A549 (cell line): Measurements from ENCODE around the gene TSTD1. TPM values are rescaled to one million over a fixed set of nuclear protein-coding genes. Genes with fewer than 3 reads are reported as not detected.

Experiments
- ATAC-seq, 2 experiments: fragments of 200-7000 bp in 1 of 2; fragments of >200 bp in 1 of 2; cut with Nextera tagmentation in 1 of 2; cut with Tn5 transposase in 1 of 2; 3 replicates each; pipeline versions ENCODE4 v1.8.0 to v1.9.1; 2018 to 2020; ENCODE audit warnings: mild to moderate bottlenecking in 1 of 2, moderate library complexity in 1 of 2
- CTCF ChIA-PET: fragments of 300-600 bp; sonication (Branson Sonifier 250); formaldehyde crosslinking; extraction: SDS; loops from one replicate; lab custom pipeline; 2021; ENCODE audit warnings: antibody characterized with exemption, inconsistent platforms; lab: Yijun Ruan, JAX
- POLR2A ChIA-PET: fragments of 350-600 bp; formaldehyde crosslinking; extraction: SDS; loops from one replicate; lab custom pipeline; 2021; ENCODE audit warnings: antibody characterized with exemption, inconsistent platforms; lab: Yijun Ruan, JAX
- DNase-seq, 2 experiments: peaks; one replicate each; pipeline versions ENCODE4 v3.0.0 to v3.0.0-alpha.2; 2011 to 2016; ENCODE audit warnings: low read depth in 1 of 2, low spot score in 1 of 2
- FAIRE-seq: peaks from 2 replicates; lab custom pipeline; 2011; peaks lifted over from hg19 to GRCh38; lab: Jason Lieb, UNC
- H3K27ac ChIP-seq, 2 experiments: fragments of >200 bp; sonication (Bioruptor Twin); formaldehyde crosslinking; 3 replicates each; pipeline ENCODE4 v1.5.1; 2016 to 2017
- H3K4me1 ChIP-seq: fragments of >200 bp; sonication (Bioruptor Twin); formaldehyde crosslinking; 3 replicates; pipeline ENCODE4 v1.6.1; 2016
- H3K4me2 ChIP-seq: fragments of >200 bp; sonication (Bioruptor Twin); formaldehyde crosslinking; 3 replicates; pipeline ENCODE4 v1.6.1; 2016
- H3K4me3 ChIP-seq: fragments of >200 bp; sonication (Bioruptor Twin); formaldehyde crosslinking; 3 replicates; pipeline ENCODE4 v1.5.1; 2016
- H3K9me3 ChIP-seq: fragments of >200 bp; sonication (Bioruptor Twin); formaldehyde crosslinking; 3 replicates; pipeline ENCODE4 v1.6.1; 2016
- CHD4 ChIP-seq: fragments of 200-600 bp; sonication (generic); IDR thresholded peaks from 2 replicates; pipeline ENCODE4 v1.6.1; 2016; ENCODE audit warnings: antibody characterized with exemption, mild to moderate bottlenecking, borderline replicate concordance
- EP300 ChIP-seq, 2 experiments: fragments of >200 bp; sonication (Bioruptor Twin); formaldehyde crosslinking; IDR thresholded peaks; 2 replicates in 1 of 2; 3 replicates in 1 of 2; pipeline ENCODE4 v1.6.1; 2016 to 2017
- FOSL2 ChIP-seq, 2 experiments: fragments of 450-650 bp in 1 of 2; fragments of >200 bp in 1 of 2; sonication (Bioruptor Twin) in 1 of 2; formaldehyde crosslinking; IDR thresholded peaks; 2 replicates each; pipeline versions ENCODE4 v1.5.0 to v1.6.1; 2016 to 2020; ENCODE audit warnings: mild to moderate bottlenecking in 1 of 2, moderate library complexity in 1 of 2
- HDAC2 ChIP-seq: fragments of 200-600 bp; sonication (generic); IDR thresholded peaks from 2 replicates; pipeline ENCODE4 v1.6.1; 2016
- HOXA7 ChIP-seq: fragments of 250-450 bp; sonication (Bioruptor Pico); IDR thresholded peaks from 2 replicates; pipeline ENCODE4 v1.5.0; 2020; ENCODE audit warnings: mild to moderate bottlenecking, moderate library complexity
- HOXB13 ChIP-seq: fragments of 250-450 bp; sonication (Bioruptor Pico); IDR thresholded peaks from 2 replicates; pipeline ENCODE4 v1.5.0; 2020; ENCODE audit warnings: low read depth, mild to moderate bottlenecking, moderate library complexity
- HOXB5 ChIP-seq: fragments of 250-450 bp; sonication (Bioruptor Pico); IDR thresholded peaks from 2 replicates; pipeline ENCODE4 v1.5.0; 2020; ENCODE audit warnings: mild to moderate bottlenecking, moderate library complexity
- JUNB ChIP-seq: fragments of >200 bp; sonication (Bioruptor Twin); formaldehyde crosslinking; IDR thresholded peaks from 2 replicates; pipeline ENCODE4 v1.6.1; 2016
- KDM1A ChIP-seq: fragments of 200-600 bp; sonication (generic); IDR thresholded peaks from 2 replicates; pipeline ENCODE4 v1.6.1; 2016; ENCODE audit warnings: low read depth, mild to moderate bottlenecking
- MYC ChIP-seq: IDR thresholded peaks from 2 replicates; pipeline ENCODE4 v1.6.1; 2012; ENCODE audit warnings: mild to moderate bottlenecking, inconsistent platforms, low read length, improper control_type of control experiment, borderline replicate concordance
- PHF8 ChIP-seq: fragments of 200-600 bp; sonication (generic); IDR thresholded peaks from 2 replicates; pipeline ENCODE4 v1.6.1; 2016; ENCODE audit warnings: low read depth, mild to moderate bottlenecking, antibody characterized with exemption, moderate library complexity, borderline replicate concordance
- POLR2AphosphoS2 ChIP-seq: conservative IDR thresholded peaks from 2 replicates; pipeline ENCODE4 v1.6.1; 2012; ENCODE audit warnings: low read length, improper control_type of control experiment, inconsistent platforms
- RAD21 ChIP-seq, 2 experiments: fragments of >200 bp in 1 of 2; sonication (Bioruptor Twin) in 1 of 2; formaldehyde crosslinking in 1 of 2; IDR thresholded peaks in 1 of 2; conservative IDR thresholded peaks in 1 of 2; 2 replicates in 1 of 2; 3 replicates in 1 of 2; pipeline ENCODE4 v1.6.1; 2012 to 2018; ENCODE audit warnings: inconsistent platforms in 1 of 2
- RARB ChIP-seq: fragments of 250-450 bp; sonication (Bioruptor Pico); IDR thresholded peaks from 2 replicates; pipeline ENCODE4 v1.8.0; 2021; ENCODE audit warnings: mild to moderate bottlenecking, moderate library complexity
- RCOR1 ChIP-seq: fragments of 150-350 bp; IDR thresholded peaks from 2 replicates; pipeline ENCODE4 v1.6.1; 2014; ENCODE audit warnings: antibody characterized with exemption, low read length, low read depth
- RNF2 ChIP-seq: fragments of 200-600 bp; sonication (generic); IDR thresholded peaks from 2 replicates; pipeline ENCODE4 v1.6.1; 2016; ENCODE audit warnings: low read depth, mild to moderate bottlenecking, antibody characterized with exemption, moderate library complexity, borderline replicate concordance
- ZC3H11A ChIP-seq: fragments of 450-650 bp; IDR thresholded peaks from 2 replicates; pipeline ENCODE4 v1.6.1; 2014; ENCODE audit warnings: antibody characterized with exemption, mild to moderate bottlenecking
- ZNF302 ChIP-seq: fragments of 250-450 bp; sonication (Bioruptor Pico); IDR thresholded peaks from 2 replicates; pipeline ENCODE4 v1.9.0; 2021; ENCODE audit warnings: inconsistent platforms, mild to moderate bottlenecking, moderate library complexity
- ZSCAN20 ChIP-seq: fragments of 250-450 bp; sonication (Bioruptor Pico); IDR thresholded peaks from 2 replicates; pipeline ENCODE4 v1.8.0; 2022; ENCODE audit warnings: mild to moderate bottlenecking, moderate library complexity
- WGBS: methylation state at CpG from one replicate; pipeline ENCODE4 v1.1.6; 2017; ENCODE audit errors: missing lambda C conversion rate; 5-methylcytosine and 5-hydroxymethylcytosine counted together
- polyA plus RNA-seq, 4 experiments: library from polyadenylated mRNA; depleted of rRNA in 3 of 4; stranded (reverse); fragments of >200 nt; fragmentation: RNase III in 1 of 4; extraction: RNeasy Plus Mini Kit Qiagen cat#74134 plus additional on column Dnase treatment in 1 of 4; gene quantifications; 2 replicates in 3 of 4; 3 replicates in 1 of 4; pipeline ENCODE4 v1.2.3, GENCODE V29; 2011 to 2017
- TF ChIP-seq, protein P1 (sequence below): fragments of >200 bp; sonication (Bioruptor Twin); formaldehyde crosslinking; IDR thresholded peaks from 3 replicates; pipeline ENCODE4 v1.6.1; 2016
- TF ChIP-seq, protein P2 (sequence below): IDR thresholded peaks from 2 replicates; pipeline ENCODE4 v1.6.1; 2012; ENCODE audit warnings: low read depth, borderline replicate concordance
- TF ChIP-seq, protein P3 (sequence below): IDR thresholded peaks from 2 replicates; pipeline ENCODE4 v1.6.1; 2012
- TF ChIP-seq, protein P4 (sequence below): fragments of 450-650 bp; IDR thresholded peaks from 2 replicates; pipeline ENCODE4 v1.6.1; 2014; ENCODE audit warnings: antibody characterized with exemption
- TF ChIP-seq, protein P5 (sequence below): fragments of >200 bp; sonication (Bioruptor Twin); formaldehyde crosslinking; IDR thresholded peaks from 2 replicates; pipeline ENCODE4 v1.6.1; 2016

Gene TSTD1
- polyA plus RNA-seq, 2 of the 4 experiments (the other 2 are of a cell fraction), result 0.17 TPM; not detected in 1

DNA sequence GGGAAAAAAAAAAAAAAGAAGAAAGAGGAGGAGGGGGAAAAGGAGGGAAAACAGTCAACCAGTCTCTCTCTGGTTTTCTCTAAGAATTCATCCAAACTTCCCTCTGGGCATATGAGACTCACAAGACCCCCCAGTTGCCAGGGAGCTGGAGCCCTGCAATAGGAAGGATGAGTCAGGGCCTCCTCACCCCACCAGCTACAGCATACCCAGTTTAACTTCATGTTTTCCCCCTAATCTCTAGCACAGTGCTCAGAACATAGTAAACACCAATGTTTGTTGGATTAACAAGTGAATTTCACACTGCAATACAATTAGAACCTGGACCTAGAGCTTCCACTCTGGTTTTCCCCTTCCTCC, 25.7 kb downstream of the TSTD1 start:
- peaks cover 66% of the 10 kb centered on the region for H3K4me1 ChIP-seq
- no peak for FAIRE-seq
- POLR2A ChIA-PET, result interaction anchor here (0.7 to 1.5 kb wide), 5 partner anchors 11 to 120 kb away, joined by 3 to 9 read pairs (median 4); partner anchors contain the start of genes DEDD and USF1

DNA sequence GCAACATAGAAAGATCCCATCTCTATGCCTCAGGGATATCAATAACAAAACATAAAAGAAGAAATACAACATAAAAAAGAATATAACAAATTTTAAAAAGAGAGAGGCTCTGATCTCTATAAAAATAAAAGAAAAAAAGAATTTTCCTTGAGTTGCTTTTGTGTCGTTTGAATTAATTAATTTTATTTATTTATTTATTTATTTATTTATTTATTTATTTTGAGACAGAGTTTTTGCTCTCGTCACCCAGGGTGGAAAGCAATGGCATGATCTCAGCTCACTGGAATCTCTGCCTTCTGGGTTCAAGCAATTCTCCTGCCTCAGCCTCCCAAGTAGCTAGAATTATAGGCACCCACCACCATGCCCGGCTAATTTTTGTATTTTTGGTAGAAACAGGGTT, 26.3 kb downstream of the TSTD1 start:
- POLR2A ChIA-PET, result no interaction called here
- H3K9me3 ChIP-seq, result no peaks in the 10 kb centered on the region
- FAIRE-seq (no peak), ATAC-seq (no peak), DNase-seq (no peak)
- CTCF ChIA-PET, result interaction anchor here (1.4 to 5.9 kb wide), 3 partner anchors 15 to 85 kb away, joined by 3 to 31 read pairs (median 13); partner anchors contain the start of gene KLHDC9
- peak overlapping the region; percentile 84 for H3K4me2 ChIP-seq
- WGBS, result 87% methylated on average over 3 of the region's 3 CpGs
- peaks cover 60% of the 10 kb centered on the region for H3K4me1 ChIP-seq
- peak overlapping the region; percentile 83 to 92 for H3K27ac ChIP-seq
- no peak overlapping the region for H3K4me3 ChIP-seq
- TF ChIP-seq ZC3H11A (peak; percentile 69), MYC (no peak), JUNB (no peak), HOXA7 (no peak)

More for the DNA sequence above, 25.7 kb downstream of the TSTD1 start:
- Histone ChIP-seq H3K4me2 (peak overlapping the region; percentile 84), H3K9me3 (no peaks in the 10 kb centered on the region), H3K27ac (peak overlapping the region; percentile 83 to 92), H3K4me3 (peak overlapping the region; percentile 31)
- ATAC-seq, result peak; percentile 26 to 44; a peak in 4 of 6 replicates
- CTCF ChIA-PET, result interaction anchor here (1.0 to 5.9 kb wide), 5 partner anchors 13 to 128 kb away, joined by 3 to 31 read pairs (median 3); partner anchors contain the start of gene KLHDC9
- TF ChIP-seq, protein P1, sequence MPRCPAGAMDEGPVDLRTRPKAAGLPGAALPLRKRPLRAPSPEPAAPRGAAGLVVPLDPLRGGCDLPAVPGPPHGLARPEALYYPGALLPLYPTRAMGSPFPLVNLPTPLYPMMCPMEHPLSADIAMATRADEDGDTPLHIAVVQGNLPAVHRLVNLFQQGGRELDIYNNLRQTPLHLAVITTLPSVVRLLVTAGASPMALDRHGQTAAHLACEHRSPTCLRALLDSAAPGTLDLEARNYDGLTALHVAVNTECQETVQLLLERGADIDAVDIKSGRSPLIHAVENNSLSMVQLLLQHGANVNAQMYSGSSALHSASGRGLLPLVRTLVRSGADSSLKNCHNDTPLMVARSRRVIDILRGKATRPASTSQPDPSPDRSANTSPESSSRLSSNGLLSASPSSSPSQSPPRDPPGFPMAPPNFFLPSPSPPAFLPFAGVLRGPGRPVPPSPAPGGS, result no peak
- TF ChIP-seq, protein P2, sequence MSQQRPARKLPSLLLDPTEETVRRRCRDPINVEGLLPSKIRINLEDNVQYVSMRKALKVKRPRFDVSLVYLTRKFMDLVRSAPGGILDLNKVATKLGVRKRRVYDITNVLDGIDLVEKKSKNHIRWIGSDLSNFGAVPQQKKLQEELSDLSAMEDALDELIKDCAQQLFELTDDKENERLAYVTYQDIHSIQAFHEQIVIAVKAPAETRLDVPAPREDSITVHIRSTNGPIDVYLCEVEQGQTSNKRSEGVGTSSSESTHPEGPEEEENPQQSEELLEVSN, result no peak
- TF ChIP-seq POLR2AphosphoS2 (no peak), ZNF302 (CRISPR knock-in tag) (no peak), FOSL2 (IDR thresholded peaks at IDR 0.05) (no peak), FOSL2 (CRISPR knock-in tag; IDR thresholded peaks at IDR 0.05) (no peak), RAD21 (conservative IDR thresholded peaks at IDR 0.05 in 1 of 2, IDR thresholded peaks at IDR 0.05 in 1 of 2) (no peak), RCOR1 (no peak), EP300 (IDR thresholded peaks at IDR 0.05) (no peak), HOXB13 (CRISPR knock-in tag) (no peak), CHD4 (no peak), RNF2 (no peak), HOXB5 (no peak), HDAC2 (no peak), PHF8 (no peak), RARB (CRISPR knock-in tag) (no peak), ZSCAN20 (CRISPR knock-in tag) (no peak), KDM1A (no peak)
- TF ChIP-seq, protein P3, sequence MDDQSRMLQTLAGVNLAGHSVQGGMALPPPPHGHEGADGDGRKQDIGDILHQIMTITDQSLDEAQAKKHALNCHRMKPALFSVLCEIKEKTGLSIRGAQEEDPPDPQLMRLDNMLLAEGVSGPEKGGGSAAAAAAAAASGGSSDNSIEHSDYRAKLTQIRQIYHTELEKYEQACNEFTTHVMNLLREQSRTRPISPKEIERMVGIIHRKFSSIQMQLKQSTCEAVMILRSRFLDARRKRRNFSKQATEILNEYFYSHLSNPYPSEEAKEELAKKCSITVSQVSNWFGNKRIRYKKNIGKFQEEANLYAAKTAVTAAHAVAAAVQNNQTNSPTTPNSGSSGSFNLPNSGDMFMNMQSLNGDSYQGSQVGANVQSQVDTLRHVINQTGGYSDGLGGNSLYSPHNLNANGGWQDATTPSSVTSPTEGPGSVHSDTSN, result no peak
- TF ChIP-seq, protein P4, sequence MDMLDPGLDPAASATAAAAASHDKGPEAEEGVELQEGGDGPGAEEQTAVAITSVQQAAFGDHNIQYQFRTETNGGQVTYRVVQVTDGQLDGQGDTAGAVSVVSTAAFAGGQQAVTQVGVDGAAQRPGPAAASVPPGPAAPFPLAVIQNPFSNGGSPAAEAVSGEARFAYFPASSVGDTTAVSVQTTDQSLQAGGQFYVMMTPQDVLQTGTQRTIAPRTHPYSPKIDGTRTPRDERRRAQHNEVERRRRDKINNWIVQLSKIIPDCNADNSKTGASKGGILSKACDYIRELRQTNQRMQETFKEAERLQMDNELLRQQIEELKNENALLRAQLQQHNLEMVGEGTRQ, result no peak
- TF ChIP-seq, protein P5, sequence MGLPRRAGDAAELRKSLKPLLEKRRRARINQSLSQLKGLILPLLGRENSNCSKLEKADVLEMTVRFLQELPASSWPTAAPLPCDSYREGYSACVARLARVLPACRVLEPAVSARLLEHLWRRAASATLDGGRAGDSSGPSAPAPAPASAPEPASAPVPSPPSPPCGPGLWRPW, result no peak
- DNase-seq, result no peak
